Left lung (tissue), 10 donors: Measurements from ENCODE around the gene FHIT. TPM values are rescaled to one million over a fixed set of nuclear protein-coding genes. Genes with fewer than 3 reads are reported as not detected.

Experiments
- ATAC-seq: fragments of 200-7000 bp; cut with Tn5 transposase; one replicate; pipeline ENCODE4 v1.9.1; 2020; ENCODE audit warnings: moderate library complexity
- DNase-seq, 4 donors: peaks; one replicate each; pipeline ENCODE4 v3.0.0-alpha.2; 2013 to 2020
- H3K27ac ChIP-seq, 2 donors: fragments of 200-600 bp; sonication (generic) in 1 of 2; one replicate each; pipeline versions ENCODE4 v1.5.0 to v1.8.0; 2020 to 2021
- H3K27me3 ChIP-seq, 2 donors: fragments of 200-600 bp; sonication (generic) in 1 of 2; one replicate each; pipeline versions ENCODE4 v1.5.0 to v1.8.0; 2020 to 2021
- H3K36me3 ChIP-seq, 2 donors: fragments of 200-600 bp; sonication (generic) in 1 of 2; one replicate each; pipeline versions ENCODE4 v1.5.0 to v1.8.0; 2020 to 2021
- H3K4me1 ChIP-seq, 2 donors: fragments of 200-600 bp; one replicate each; pipeline ENCODE4 v1.8.0; 2021
- H3K4me3 ChIP-seq, 2 donors: fragments of 200-600 bp; sonication (generic) in 1 of 2; one replicate each; pipeline versions ENCODE4 v1.5.0 to v1.8.0; 2020 to 2021; ENCODE audit warnings: mild to moderate bottlenecking in 1 of 2
- H3K9me3 ChIP-seq, 2 donors: fragments of 200-600 bp; sonication (generic) in 1 of 2; one replicate each; pipeline versions ENCODE4 v1.5.0 to v1.8.0; 2020 to 2021
- CTCF ChIP-seq, 2 donors: fragments of 200-600 bp; sonication (generic) in 1 of 2; IDR thresholded peaks; one replicate each; pipeline versions ENCODE4 v1.5.0 to v1.8.0; 2021; ENCODE audit warnings: antibody characterized with exemption in 2 of 2
- intact Hi-C, 2 donors: fragments of 100-400 bp; cut with DNase I; formaldehyde crosslinking; loops; one replicate each; pipeline versions ENCODE4 v1.11.2 to v1.14.2; 2022
- polyA plus RNA-seq, 6 donors: library from polyadenylated mRNA; unstranded; fragments of 120-200 nt; gene quantifications; one replicate each; pipeline ENCODE4 v1.2.1, GENCODE V29; 2013; ENCODE audit not compliant: insufficient read length in 6 of 6
- total RNA-seq, 2 donors: library from RNA; stranded (reverse); fragmentation: NEBNext Ultra II Directional; extraction: Animal tissue kit (Norgen Biotek cat#: 25700); gene quantifications; one replicate each; pipeline ENCODE4 v1.2.1, GENCODE V29; 2021
- donor health status: DM: no; HTN: yes; CAD: no.
- donor health status: DM: no; HTN: no; CAD: no.

Gene FHIT
- total and polyA plus RNA-seq, 8 donors: 8.5 to 16.3 (median 9.7) TPM

- DNase-seq: no peak
- no peak for ATAC-seq
- TF ChIP-seq CTCF (IDR thresholded peaks at IDR 0.05): no peak
- Histone ChIP-seq H3K27me3 (no peaks in the 10 kb centered on the region), H3K36me3 (no peaks in the 10 kb centered on the region), H3K9me3 (no peaks in the 10 kb centered on the region), H3K4me1 (no peaks in the 10 kb centered on the region), H3K27ac (no peak overlapping the region), H3K4me3 (no peak overlapping the region)
- intact Hi-C loops: no loop called here
These were observed 1074.6 kb downstream of the FHIT start for GRCh38 chr3:60176614-60177013.

DNA sequence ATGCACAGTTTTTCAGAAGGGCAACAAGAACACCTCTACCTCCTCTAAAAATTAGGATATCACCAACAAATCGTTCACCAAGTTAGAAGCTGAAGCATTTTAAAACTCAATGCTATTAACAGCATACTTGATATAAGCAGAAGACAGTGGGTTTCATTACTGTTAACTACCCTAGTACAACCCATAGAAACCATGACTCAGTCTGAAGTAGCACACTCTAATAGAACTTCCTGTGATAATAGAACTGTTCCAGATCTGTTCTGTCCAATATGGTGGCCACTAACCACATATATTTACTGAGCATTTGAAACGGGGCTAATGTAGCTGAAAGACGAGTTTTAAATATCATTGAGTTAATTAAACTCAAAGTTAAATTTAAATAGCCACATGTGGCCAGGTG is 1075.6 kb downstream of the FHIT start:
- H3K27ac ChIP-seq: no peak overlapping the region
- H3K27me3 ChIP-seq: no peaks in the 10 kb centered on the region
- no peak overlapping the region for H3K4me3 ChIP-seq
- no peaks in the 10 kb centered on the region for H3K4me1 ChIP-seq
- DNase-seq: no peak
- H3K36me3 ChIP-seq: no peaks in the 10 kb centered on the region
- no peaks in the 10 kb centered on the region for H3K9me3 ChIP-seq
- ATAC-seq: no peak
- TF ChIP-seq CTCF (IDR thresholded peaks at IDR 0.05): no peak
- intact Hi-C loops: no loop called here

DNA sequence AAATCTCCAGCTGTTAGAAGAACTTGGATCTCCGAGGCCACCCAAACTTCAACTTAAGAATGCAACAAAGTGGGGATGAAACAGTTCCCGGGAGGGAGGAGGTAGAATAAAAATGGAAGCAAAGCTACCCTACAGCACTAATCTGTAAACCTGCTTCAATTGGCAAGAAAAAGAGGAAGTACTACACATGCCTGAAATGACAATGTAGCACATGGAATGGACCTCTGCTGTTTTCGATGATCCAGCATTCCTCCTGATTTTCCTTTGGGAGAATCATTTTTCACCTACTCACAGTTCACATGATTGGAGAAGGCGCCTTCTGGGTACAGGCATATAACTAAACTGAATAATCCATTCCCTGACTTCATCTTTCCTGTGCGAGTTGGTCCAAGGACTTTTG is 1081.5 kb downstream of the FHIT start:
- Histone ChIP-seq H3K9me3 (no peaks in the 10 kb centered on the region), H3K4me1 (no peaks in the 10 kb centered on the region), H3K36me3 (no peaks in the 10 kb centered on the region), H3K27ac (no peak overlapping the region), H3K4me3 (no peak overlapping the region), H3K27me3 (no peaks in the 10 kb centered on the region)
- DNase-seq (no peak), ATAC-seq (no peak)
- intact Hi-C loops: no loop called here
- TF ChIP-seq CTCF (IDR thresholded peaks at IDR 0.05): no peak

GRCh38 chr3:60167186-60167585 is 1084.1 kb downstream of the FHIT start:
- Histone ChIP-seq H3K36me3 (no peaks in the 10 kb centered on the region), H3K27ac (no peak overlapping the region), H3K27me3 (no peaks in the 10 kb centered on the region), H3K9me3 (no peaks in the 10 kb centered on the region), H3K4me1 (no peaks in the 10 kb centered on the region), H3K4me3 (no peak overlapping the region)
- no peak for ATAC-seq
- intact Hi-C loops: no loop called here
- DNase-seq: no peak
- TF ChIP-seq CTCF (IDR thresholded peaks at IDR 0.05): no peak

- Histone ChIP-seq H3K9me3 (no peaks in the 10 kb centered on the region), H3K27ac (no peak overlapping the region), H3K36me3 (no peaks in the 10 kb centered on the region), H3K4me1 (no peaks in the 10 kb centered on the region), H3K4me3 (no peak overlapping the region), H3K27me3 (no peaks in the 10 kb centered on the region)
- peak in 2 of 4 donors; percentile 31 to 48 for DNase-seq
- intact Hi-C loops: no loop called here
- ATAC-seq: no peak
- no peak for TF ChIP-seq CTCF (IDR thresholded peaks at IDR 0.05)
These were observed 1090.2 kb downstream of the FHIT start for GRCh38 chr3:60160822-60161748.
